ENCODE measurements around the gene SH3GL1. TPM values are rescaled to one million over a fixed set of nuclear protein-coding genes. Genes with fewer than 3 reads are reported as not detected.
A peak's percentile ranks its signal among the peaks of the same experiment; 100 is the strongest.

Gene SH3GL1
- total RNA-seq, 4 donors from 2014 or later = 11.8 to 69.3 (median 29.5) TPM

DNA sequence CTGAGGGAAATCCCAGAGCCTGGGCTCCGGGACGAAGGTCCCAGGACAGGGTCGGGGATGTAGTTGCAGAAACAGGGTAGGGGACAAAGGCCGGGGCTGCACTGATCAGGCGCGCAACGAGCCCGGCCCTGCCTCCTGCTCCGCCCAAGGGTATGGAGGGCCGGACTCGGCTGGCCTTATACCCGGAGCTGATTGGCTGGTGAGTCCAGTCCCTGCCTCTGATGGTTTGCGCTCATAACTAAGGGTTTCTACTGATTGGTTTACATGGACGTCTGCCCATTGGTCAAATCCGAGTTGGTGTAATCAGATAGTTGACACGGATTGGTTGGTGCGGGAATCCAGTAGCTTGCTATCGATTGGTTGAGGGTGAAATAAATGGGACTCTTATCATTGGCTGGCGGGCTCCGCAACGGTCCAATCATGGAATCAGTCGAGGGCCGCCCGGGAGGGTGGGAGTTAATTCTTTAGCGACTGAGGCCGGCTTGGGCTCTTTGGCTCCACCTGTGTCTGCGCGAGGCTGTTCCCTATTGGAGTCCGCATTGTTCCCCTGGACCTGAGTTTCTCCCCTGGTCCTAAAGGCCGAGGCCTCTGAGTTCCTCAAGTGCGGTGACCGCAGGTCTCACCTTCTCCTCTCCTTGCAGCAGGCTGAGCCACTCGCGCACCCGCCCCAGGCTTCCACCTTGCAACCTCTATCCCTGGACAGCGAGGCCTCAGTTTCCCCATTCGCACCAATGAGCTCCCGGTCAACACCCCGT is 57.6 kb downstream of the SH3GL1 start:
- H3K36me3 ChIP-seq = no peaks in the 10 kb centered on the region
- peak overlapping the region; percentile 66 to 84 for H3K4me3 ChIP-seq
- peak overlapping the region; percentile 94 to 95 for H3K27ac ChIP-seq
- peak; percentile 94 for TF ChIP-seq POLR2A (IDR thresholded peaks at IDR 0.05)
- TF ChIP-seq, protein P1, sequence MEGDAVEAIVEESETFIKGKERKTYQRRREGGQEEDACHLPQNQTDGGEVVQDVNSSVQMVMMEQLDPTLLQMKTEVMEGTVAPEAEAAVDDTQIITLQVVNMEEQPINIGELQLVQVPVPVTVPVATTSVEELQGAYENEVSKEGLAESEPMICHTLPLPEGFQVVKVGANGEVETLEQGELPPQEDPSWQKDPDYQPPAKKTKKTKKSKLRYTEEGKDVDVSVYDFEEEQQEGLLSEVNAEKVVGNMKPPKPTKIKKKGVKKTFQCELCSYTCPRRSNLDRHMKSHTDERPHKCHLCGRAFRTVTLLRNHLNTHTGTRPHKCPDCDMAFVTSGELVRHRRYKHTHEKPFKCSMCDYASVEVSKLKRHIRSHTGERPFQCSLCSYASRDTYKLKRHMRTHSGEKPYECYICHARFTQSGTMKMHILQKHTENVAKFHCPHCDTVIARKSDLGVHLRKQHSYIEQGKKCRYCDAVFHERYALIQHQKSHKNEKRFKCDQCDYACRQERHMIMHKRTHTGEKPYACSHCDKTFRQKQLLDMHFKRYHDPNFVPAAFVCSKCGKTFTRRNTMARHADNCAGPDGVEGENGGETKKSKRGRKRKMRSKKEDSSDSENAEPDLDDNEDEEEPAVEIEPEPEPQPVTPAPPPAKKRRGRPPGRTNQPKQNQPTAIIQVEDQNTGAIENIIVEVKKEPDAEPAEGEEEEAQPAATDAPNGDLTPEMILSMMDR (IDR thresholded peaks at IDR 0.05) = peak in 3 of 4 experiments; percentile 12 to 26 (median 16)
- no peaks in the 10 kb centered on the region for H3K27me3 ChIP-seq
- peak; percentile 93 to 99 for DNase-seq
- H3K4me1 ChIP-seq = peaks cover 3 to 5% of the 10 kb centered on the region in 2 donors
- no peaks in the 10 kb centered on the region for H3K9me3 ChIP-seq
- intact Hi-C loops (cut with DNase I; ENCODE audit: low total_unique reads) = no loop called here

DNA sequence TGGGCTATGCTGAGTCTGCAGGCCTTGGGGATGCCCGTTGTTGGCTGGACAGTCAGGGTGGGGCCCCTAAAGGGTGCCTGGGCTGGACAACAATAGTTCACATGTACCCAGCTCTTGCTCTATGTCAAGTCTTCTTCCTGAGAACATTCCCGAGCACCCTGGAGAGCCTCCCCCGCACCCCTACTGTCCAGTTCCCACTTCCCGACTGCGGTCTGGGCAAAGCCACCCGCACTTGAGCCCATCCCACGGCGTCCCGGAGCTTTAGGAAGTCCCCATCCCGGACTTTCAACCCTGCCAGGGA is 58.1 kb downstream of the SH3GL1 start:
- intact Hi-C loops (cut with DNase I; ENCODE audit: low total_unique reads) = no loop called here
- DNase-seq = no peak

DNA sequence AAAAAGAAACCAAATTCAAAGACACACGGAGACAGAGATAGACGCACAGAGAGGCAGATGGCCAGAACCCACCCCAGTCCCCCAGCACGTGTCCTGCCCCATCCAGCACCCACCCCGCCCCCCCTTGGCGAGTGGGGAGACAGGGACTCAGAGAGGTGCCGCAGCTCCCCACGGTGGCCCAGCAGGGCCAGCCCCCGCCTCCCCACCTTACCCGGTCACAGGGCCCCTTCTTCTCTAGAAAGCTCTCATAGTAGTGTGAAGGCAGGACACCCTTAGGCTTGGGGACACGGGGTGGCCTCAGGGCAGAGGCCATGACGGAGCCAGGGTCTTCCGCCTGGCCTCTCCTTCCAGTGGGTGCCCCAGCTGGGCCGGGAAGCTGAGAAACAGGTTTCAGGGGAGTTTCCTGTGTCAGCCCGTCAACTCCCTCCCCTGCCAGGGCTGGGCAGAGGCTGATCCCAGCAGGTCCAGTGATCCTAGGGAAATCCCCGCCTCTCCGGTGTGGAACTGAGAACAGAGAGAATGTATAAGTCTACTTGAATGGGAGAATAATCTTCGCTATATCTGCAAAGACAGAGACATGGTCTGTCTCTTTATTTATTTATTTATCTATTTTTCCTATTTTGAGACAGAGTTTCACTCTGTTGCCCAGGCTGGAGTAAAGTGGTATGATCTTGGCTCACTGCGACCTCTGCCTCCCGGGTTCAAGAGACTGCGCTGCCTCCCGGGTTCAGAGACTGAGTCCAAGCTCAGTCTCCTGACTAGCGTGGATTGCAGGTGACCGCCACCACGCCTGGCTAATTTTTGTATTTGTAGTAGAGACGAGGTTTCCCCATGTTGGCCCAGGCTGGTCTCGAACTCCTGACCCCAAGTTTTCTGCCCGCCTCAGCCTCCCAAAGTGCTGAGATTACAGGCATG is 61.6 kb downstream of the SH3GL1 start, which contains the start of gene STAP2:
Gene STAP2 (minus strand): TSS at position 387 of the 915 bp plus-strand sequence. CDS start 74 bp downstream, at position 313.
- intact Hi-C loops (cut with DNase I; ENCODE audit: low total_unique reads) = no loop called here
- Histone ChIP-seq H3K27ac (peak within 1 kb of the TSS; percentile 53 to 70), H3K9me3 (no peaks in the 10 kb centered on the region), H3K36me3 (no peaks in the 10 kb centered on the region), H3K27me3 (no peaks in the 10 kb centered on the region), H3K4me1 (peaks cover 0 to under 1% of the 10 kb centered on the region in 2 donors), H3K4me3 (peak within 1 kb of the TSS; percentile 36 to 43)
- no peak for DNase-seq
- TF ChIP-seq POLR2A (IDR thresholded peaks at IDR 0.05) = peak in 1 of 2 donors; percentile 16
- TF ChIP-seq, protein P1 (IDR thresholded peaks at IDR 0.05) = no peak

More for the DNA sequence above, 58.1 kb downstream of the SH3GL1 start:
- Histone ChIP-seq H3K36me3 (no peaks in the 10 kb centered on the region), H3K4me1 (peaks cover 3 to 5% of the 10 kb centered on the region in 2 donors), H3K9me3 (no peaks in the 10 kb centered on the region), H3K27ac (peak overlapping the region; percentile 94 to 95), H3K27me3 (no peaks in the 10 kb centered on the region), H3K4me3 (peak overlapping the region; percentile 56 to 66)
- TF ChIP-seq, protein P1 (IDR thresholded peaks at IDR 0.05) = peak in 1 of 4 experiments; percentile 2
- TF ChIP-seq POLR2A (IDR thresholded peaks at IDR 0.05) = no peak

DNA sequence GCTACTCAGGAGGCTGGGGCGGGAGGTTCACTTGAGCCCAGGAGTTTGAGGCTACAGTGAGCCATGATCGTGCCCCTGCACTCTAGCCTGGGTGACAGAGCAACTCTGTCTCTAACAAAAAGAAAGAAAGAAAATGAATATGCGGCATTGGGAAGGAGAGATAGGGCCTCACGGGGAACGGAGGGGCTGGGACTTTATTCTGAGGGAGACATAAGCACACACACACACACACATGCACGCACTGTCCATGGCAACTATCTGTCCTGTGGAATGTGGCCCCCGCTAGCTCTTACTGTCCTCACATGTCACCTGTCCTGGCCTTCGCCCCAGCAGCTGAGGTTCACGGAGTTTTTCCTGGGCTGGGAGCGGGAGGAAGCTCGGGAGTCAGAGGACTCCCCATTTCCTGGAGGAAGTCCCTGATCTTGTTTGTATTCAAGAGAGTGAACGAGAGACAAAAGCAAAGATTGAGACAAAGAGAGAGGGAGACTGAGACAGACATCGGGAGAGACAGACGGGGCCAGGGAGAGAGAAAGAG is 62.4 kb downstream of the SH3GL1 start:
- Histone ChIP-seq H3K4me1 (no peaks in the 10 kb centered on the region), H3K4me3 (peak overlapping the region; percentile 36 to 43), H3K27me3 (no peaks in the 10 kb centered on the region), H3K27ac (peak overlapping the region; percentile 53 to 70), H3K9me3 (no peaks in the 10 kb centered on the region), H3K36me3 (no peaks in the 10 kb centered on the region)
- no peak for TF ChIP-seq POLR2A (IDR thresholded peaks at IDR 0.05)
- TF ChIP-seq, protein P1 (IDR thresholded peaks at IDR 0.05) = no peak
- DNase-seq = no peak
- intact Hi-C loops (cut with DNase I; ENCODE audit: low total_unique reads) = no loop called here

Measured in uterus (tissue), 4 donors.